Esophagus muscularis mucosa (tissue), 4 donors: ENCODE results near the gene ST6GALNAC3. TPM values are rescaled to one million over a fixed set of nuclear protein-coding genes. Genes with fewer than 3 reads are reported as not detected.

Experiments
- DNase-seq: peaks from one replicate; pipeline ENCODE4 v3.0.0-alpha.2; 2017; ENCODE audit errors: extremely low spot score
- H3K27ac ChIP-seq, 4 donors: fragments of 200-600 bp; sonication (generic); replicated peaks in 1 of 4; 1 replicate in 3 of 4; 2 replicates in 1 of 4; pipeline ENCODE4 v1.5.1; 2016 to 2019; ENCODE audit warnings: mild to moderate bottlenecking in 1 of 4
- H3K27me3 ChIP-seq, 4 donors: fragments of 200-600 bp; sonication (generic); one replicate each; pipeline versions ENCODE4 v1.5.1 to v1.6.0; 2016 to 2019
- H3K36me3 ChIP-seq, 4 donors: fragments of 200-600 bp; sonication (generic); one replicate each; pipeline ENCODE4 v1.5.1; 2016 to 2019
- H3K4me1 ChIP-seq, 4 donors: fragments of 200-600 bp; sonication (generic); one replicate each; pipeline ENCODE4 v1.5.1; 2016 to 2019
- H3K4me3 ChIP-seq, 4 donors: fragments of 200-600 bp; sonication (generic); 1 replicate in 2 of 4; 2 replicates in 2 of 4; pipeline ENCODE4 v1.5.1; 2016 to 2019; ENCODE audit warnings: mild to moderate bottlenecking in 4 of 4, moderate library complexity in 1 of 4
- H3K9me3 ChIP-seq, 4 donors: fragments of 200-600 bp; sonication (generic); 1 replicate in 3 of 4; 2 replicates in 1 of 4; pipeline ENCODE4 v1.5.1; 2016 to 2019
- EP300 ChIP-seq: sonication (generic); formaldehyde crosslinking; IDR thresholded peaks from one replicate; pipeline ENCODE4 v1.6.1; 2017; ENCODE audit warnings: antibody characterized with exemption
- POLR2A ChIP-seq: fragments of 450-650 bp; IDR thresholded peaks from one replicate; pipeline ENCODE4 v1.6.1; 2017; ENCODE audit warnings: antibody characterized with exemption, moderate library complexity, mild to moderate bottlenecking, low read depth
- POLR2AphosphoS5 ChIP-seq, 2 donors: sonication (generic); formaldehyde crosslinking; IDR thresholded peaks; one replicate each; pipeline ENCODE4 v1.6.1; 2017; ENCODE audit warnings: antibody characterized with exemption in 2 of 2
- WGBS: methylation state at CpG from one replicate; pipeline ENCODE4 v1.1.5; 2018; 5-methylcytosine and 5-hydroxymethylcytosine counted together
- intact Hi-C: fragments of 100-400 bp; cut with DNase I; formaldehyde crosslinking; loops from one replicate; pipeline ENCODE4 v1.15.1; 2023
- total RNA-seq, 4 donors: library from RNA; depleted of rRNA; stranded (reverse); fragments of >200 nt; gene quantifications; one replicate each; pipeline versions ENCODE4 v1.1.0 to v1.2.1, GENCODE V29; 2016
- TF ChIP-seq, protein P1 (sequence below), 3 experiments: fragments of 200-600 bp in 2 of 3; fragments of 450-650 bp in 1 of 3; sonication (generic) in 2 of 3; IDR thresholded peaks; one replicate each; pipeline ENCODE4 v1.5.1; 2017 to 2019; ENCODE audit warnings: antibody characterized with exemption in 3 of 3, mild to moderate bottlenecking in 2 of 3, moderate library complexity in 1 of 3

The ST6GALNAC3 gene
- total RNA-seq, 4 donors from 2014 or later: 2.1 to 6.8 (median 4.8) TPM

DNA sequence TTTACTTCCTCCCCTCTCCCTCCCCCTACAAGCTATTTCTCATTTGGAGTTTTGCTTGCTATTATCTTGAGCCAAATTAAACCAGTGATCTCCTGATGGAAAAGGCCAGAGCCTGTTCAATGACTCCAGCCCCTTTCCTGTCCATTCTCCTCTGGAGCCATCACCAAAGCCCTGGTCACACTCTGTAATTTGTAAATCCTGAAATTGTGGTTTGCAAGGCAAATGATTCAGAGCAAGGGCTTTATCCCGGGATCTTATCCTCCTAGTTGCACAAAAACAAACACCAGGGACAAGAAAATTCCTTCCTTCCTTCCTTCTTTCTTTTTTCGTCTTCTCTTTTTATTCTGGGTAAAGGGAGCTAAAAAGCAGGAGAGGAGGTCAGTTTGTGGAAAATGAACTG lies 426.6 kb downstream of the ST6GALNAC3 start:
- H3K27me3 ChIP-seq: no peaks in the 10 kb centered on the region
- H3K4me1 ChIP-seq: peaks cover 0 to 8% (median 3%) of the 10 kb centered on the region in 4 donors
- intact Hi-C loops: no loop called here
- no peak for TF ChIP-seq EP300
- TF ChIP-seq POLR2A: no peak
- TF ChIP-seq, protein P1, sequence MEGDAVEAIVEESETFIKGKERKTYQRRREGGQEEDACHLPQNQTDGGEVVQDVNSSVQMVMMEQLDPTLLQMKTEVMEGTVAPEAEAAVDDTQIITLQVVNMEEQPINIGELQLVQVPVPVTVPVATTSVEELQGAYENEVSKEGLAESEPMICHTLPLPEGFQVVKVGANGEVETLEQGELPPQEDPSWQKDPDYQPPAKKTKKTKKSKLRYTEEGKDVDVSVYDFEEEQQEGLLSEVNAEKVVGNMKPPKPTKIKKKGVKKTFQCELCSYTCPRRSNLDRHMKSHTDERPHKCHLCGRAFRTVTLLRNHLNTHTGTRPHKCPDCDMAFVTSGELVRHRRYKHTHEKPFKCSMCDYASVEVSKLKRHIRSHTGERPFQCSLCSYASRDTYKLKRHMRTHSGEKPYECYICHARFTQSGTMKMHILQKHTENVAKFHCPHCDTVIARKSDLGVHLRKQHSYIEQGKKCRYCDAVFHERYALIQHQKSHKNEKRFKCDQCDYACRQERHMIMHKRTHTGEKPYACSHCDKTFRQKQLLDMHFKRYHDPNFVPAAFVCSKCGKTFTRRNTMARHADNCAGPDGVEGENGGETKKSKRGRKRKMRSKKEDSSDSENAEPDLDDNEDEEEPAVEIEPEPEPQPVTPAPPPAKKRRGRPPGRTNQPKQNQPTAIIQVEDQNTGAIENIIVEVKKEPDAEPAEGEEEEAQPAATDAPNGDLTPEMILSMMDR (IDR thresholded peaks at IDR 0.05): no peak
- no peak for TF ChIP-seq POLR2AphosphoS5 (IDR thresholded peaks at IDR 0.05)
- H3K27ac ChIP-seq: no peak overlapping the region
- no peaks in the 10 kb centered on the region for H3K36me3 ChIP-seq
- DNase-seq: no peak
- no peak overlapping the region for H3K4me3 ChIP-seq
- no peaks in the 10 kb centered on the region for H3K9me3 ChIP-seq
- WGBS: 46% methylated on average over 2 of the region's 2 CpGs

DNA sequence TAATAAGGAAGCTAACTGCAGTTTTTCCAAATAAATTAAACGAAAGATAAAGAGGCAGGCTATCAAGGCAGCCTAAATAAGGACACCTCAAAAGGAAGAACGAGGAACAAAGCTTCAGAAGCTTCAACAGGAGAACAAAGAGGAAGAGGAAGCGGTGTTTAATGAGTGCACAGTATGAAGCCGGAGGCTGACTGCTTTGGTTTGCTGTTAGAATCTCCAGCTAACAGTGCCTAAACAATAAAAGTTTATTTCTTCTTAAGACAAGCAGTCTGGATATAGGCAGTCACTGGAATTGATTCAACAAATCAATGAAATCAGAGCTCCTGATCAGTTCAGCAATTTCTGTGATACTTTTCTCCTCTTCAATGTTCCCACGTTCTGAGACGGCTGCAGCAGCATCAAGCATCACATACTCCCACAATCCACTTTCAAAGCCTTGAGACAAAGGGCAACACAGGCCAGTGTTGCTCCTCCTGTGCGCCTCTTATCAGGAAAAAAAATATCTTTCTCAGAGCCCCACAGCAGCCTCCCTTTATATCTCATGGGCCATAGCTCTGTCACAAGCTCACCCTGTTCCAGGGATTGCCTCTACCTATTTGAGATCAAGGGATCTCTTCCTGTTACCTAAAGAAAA lies 427.2 kb downstream of the ST6GALNAC3 start:
- Histone ChIP-seq H3K27me3 (no peaks in the 10 kb centered on the region), H3K27ac (no peak overlapping the region), H3K4me1 (peaks cover 0 to 8% (median 3%) of the 10 kb centered on the region in 4 donors), H3K36me3 (no peaks in the 10 kb centered on the region), H3K4me3 (no peak overlapping the region), H3K9me3 (no peaks in the 10 kb centered on the region)
- TF ChIP-seq, protein P1 (IDR thresholded peaks at IDR 0.05): no peak
- TF ChIP-seq POLR2A: no peak
- WGBS: 78% methylated on average over 7 of the region's 7 CpGs
- intact Hi-C loops: no loop called here
- no peak for DNase-seq

DNA sequence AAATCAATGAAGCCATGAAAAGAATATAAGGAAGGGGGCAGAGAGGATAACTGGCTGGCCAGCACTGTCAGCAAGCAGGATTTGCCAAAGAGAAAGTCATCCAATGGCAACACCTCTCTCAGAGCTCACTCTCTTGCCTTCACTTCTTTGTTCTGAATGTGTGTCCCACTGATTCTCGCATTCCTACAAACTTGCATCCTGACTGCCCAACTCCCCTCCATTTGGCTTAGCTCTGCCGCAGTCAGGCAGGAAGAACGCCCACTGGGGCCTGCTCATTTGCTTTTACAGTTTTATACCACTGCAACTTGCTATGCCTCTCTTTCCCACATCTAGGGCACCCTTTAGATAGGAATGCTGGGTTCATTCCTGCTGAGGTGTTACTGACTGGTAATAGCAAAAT lies 428.6 kb downstream of the ST6GALNAC3 start:
- intact Hi-C loops: no loop called here
- 96% methylated on average over 3 of the region's 3 CpGs for WGBS
- no peak overlapping the region for H3K4me3 ChIP-seq
- no peaks in the 10 kb centered on the region for H3K36me3 ChIP-seq
- H3K27me3 ChIP-seq: no peaks in the 10 kb centered on the region
- H3K4me1 ChIP-seq: peaks cover 0 to 8% (median 3%) of the 10 kb centered on the region in 4 donors
- TF ChIP-seq, protein P1 (IDR thresholded peaks at IDR 0.05): no peak
- TF ChIP-seq POLR2AphosphoS5 (IDR thresholded peaks at IDR 0.05): no peak
- no peak for TF ChIP-seq POLR2A
- no peak for TF ChIP-seq EP300
- no peak overlapping the region for H3K27ac ChIP-seq
- no peaks in the 10 kb centered on the region for H3K9me3 ChIP-seq
- no peak for DNase-seq

DNA sequence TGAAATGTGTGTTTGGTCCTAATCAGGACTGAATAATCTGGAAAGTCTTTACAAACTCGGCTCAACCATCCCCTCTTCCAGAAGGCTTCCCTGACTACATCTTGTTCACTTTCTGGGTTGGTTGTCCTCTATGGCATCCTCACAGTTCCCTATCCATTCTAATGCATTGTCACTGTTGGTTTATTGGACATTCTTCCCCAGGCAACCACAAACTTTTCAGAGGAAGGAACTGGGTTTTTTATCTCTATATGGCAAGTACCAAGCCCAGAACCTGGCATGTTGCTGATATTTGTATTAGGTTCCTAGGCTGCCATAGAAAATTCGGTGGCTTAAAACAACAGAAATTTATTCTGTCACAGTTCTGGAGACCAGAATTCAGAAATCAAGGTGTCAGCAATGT lies 429.2 kb downstream of the ST6GALNAC3 start:
- 83% methylated on average over 2 of the region's 2 CpGs for WGBS
- Histone ChIP-seq H3K4me3 (no peak overlapping the region), H3K27me3 (no peaks in the 10 kb centered on the region), H3K4me1 (peaks cover 0 to 8% (median 3%) of the 10 kb centered on the region in 4 donors), H3K9me3 (no peaks in the 10 kb centered on the region), H3K36me3 (no peaks in the 10 kb centered on the region), H3K27ac (no peak overlapping the region)
- TF ChIP-seq, protein P1 (IDR thresholded peaks at IDR 0.05): no peak
- TF ChIP-seq EP300: no peak
- TF ChIP-seq POLR2A: no peak
- TF ChIP-seq POLR2AphosphoS5 (IDR thresholded peaks at IDR 0.05): no peak
- DNase-seq: no peak
- intact Hi-C loops: no loop called here

DNA sequence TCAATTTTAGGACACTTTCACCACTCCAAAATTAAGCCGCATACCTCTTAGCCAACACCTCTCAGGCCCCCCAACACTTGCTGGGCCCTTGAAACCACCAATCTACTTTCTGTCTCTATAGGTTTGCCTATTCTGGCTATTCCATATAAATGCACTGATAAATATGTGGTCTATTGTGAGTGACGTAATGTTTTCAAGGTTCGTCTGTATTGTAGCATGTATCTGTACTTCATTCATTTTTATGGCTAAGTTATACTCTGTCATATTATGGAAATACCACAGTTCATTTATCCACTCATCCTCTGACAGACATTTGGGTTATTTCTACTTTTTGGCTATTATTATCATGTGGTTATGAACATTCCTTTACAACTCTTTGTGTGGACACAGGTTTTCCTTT lies 432.8 kb downstream of the ST6GALNAC3 start:
- TF ChIP-seq EP300 (no peak), POLR2A (no peak), POLR2AphosphoS5 (IDR thresholded peaks at IDR 0.05) (no peak)
- TF ChIP-seq, protein P1 (IDR thresholded peaks at IDR 0.05): no peak
- Histone ChIP-seq H3K27ac (no peak overlapping the region), H3K27me3 (no peaks in the 10 kb centered on the region), H3K9me3 (no peaks in the 10 kb centered on the region), H3K4me3 (no peak overlapping the region), H3K36me3 (no peaks in the 10 kb centered on the region), H3K4me1 (peaks cover 5 to 14% (median 11%) of the 10 kb centered on the region in 4 donors)
- WGBS: 99% methylated on average over 3 of the region's 3 CpGs
- no peak for DNase-seq
- intact Hi-C loops: no loop called here
